DOHH2 (cell line): Measurements from ENCODE around the gene HERC3.

Experiments
- CTCF ChIP-seq: fragments of 200-600 bp; sonication (generic); IDR thresholded peaks from one replicate; pipeline ENCODE4 v1.5.1; 2014; ENCODE audit warnings: antibody characterized with exemption, mild to moderate bottlenecking, low read depth, low read length; ENCODE audit not compliant: poor library complexity, severe bottlenecking
- EZH2phosphoT487 ChIP-seq: fragments of 200-600 bp; sonication (generic); IDR thresholded peaks from 2 replicates; pipeline ENCODE4 v1.6.1; 2017; ENCODE audit warnings: borderline replicate concordance, mild to moderate bottlenecking, antibody characterized with exemption, low read length, moderate library complexity, mixed read lengths

- TF ChIP-seq CTCF = no peak
- TF ChIP-seq EZH2phosphoT487 = no peak
Measured at GRCh38 chr4:88645994-88646393, 53.7 kb downstream of the HERC3 start.
